Frontal cortex (tissue), 4 donors: ENCODE data around the gene DBT. TPM values are rescaled to one million over a fixed set of nuclear protein-coding genes. Genes with fewer than 3 reads are reported as not detected.

Experiments used
- DNase-seq, 2 donors: peaks; one replicate each; pipeline ENCODE4 v3.0.0; 2012; ENCODE audit warnings: low spot score in 2 of 2
- FAIRE-seq: peaks from 2 replicates; lab custom pipeline; 2012; peaks lifted over from hg19 to GRCh38; lab: Jason Lieb, UNC
- small RNA-seq: library from RNA; depleted of rRNA; stranded (forward); fragments of <200 nt; gene quantifications from one replicate; pipeline ENCODE3, GENCODE V24; 2014
- total RNA-seq: library from RNA; depleted of rRNA; stranded (reverse); fragments of >200 nt; gene quantifications from one replicate; pipeline ENCODE4 v1.2.3, GENCODE V29; 2014
- donor health status: control.
- donor health status: control.
- donor health status: control.

Gene DBT
- total RNA-seq, 1 donor from 2014 or later, result 6.5 TPM

- DNase-seq (no peak), FAIRE-seq (no peak)
Measured at GRCh38 chr1:100137602-100138001, 112.0 kb downstream of the DBT start.

Small RNA genes lying within 50 kb of the gene (small RNA-seq; reads per million reads assigned to genes)
- gene AL445928.1 (not detected), gene MIR553 (not detected), gene RPL23AP90 (not detected)

Other genes with a start within 250 kb of the DBT start
- 4.5 TPM for gene SASS6, start 116.9 kb downstream of the DBT start, total RNA-seq
- gene TRMT13, start 116.7 kb downstream of the DBT start, total RNA-seq, result 24.9 TPM
- gene LRRC39, start 71.6 kb downstream of the DBT start, total RNA-seq, result 9.0 TPM
- 69.7 TPM for gene RTCA, start 16.4 kb upstream of the DBT start, total RNA-seq
- 2.9 TPM for gene CDC14A, start 102.7 kb upstream of the DBT start, total RNA-seq